HG03064 (cell line): ENCODE measurements around the gene USB1.
A peak's percentile ranks its signal among the peaks of the same experiment; 100 is the strongest.

ENCODE experiments used
- ATAC-seq: cut with Tn5 transposase; IDR thresholded peaks from one replicate; pipeline ENCODE4 v1.9.1; 2021; ENCODE audit warnings: low read depth; ENCODE audit not compliant: unreplicated experiment

The USB1 gene

GRCh38 chr16:58000706-58001676 is at the start of gene USB1:
Gene USB1, plus strand, starts transcription at chr16:58001407. Its CDS starts 77 bp downstream, at chr16:58001484.
- peak; percentile 80 for ATAC-seq

GRCh38 chr16:57952909-57953308 is 48.3 kb upstream of the USB1 start:
- no peak for ATAC-seq

GRCh38 chr16:57953857-57954256 is 47.4 kb upstream of the USB1 start:
- no peak for ATAC-seq

GRCh38 chr16:57955572-57956188 is 45.5 kb upstream of the USB1 start:
- no peak for ATAC-seq

- ATAC-seq: no peak
These were observed 44.9 kb upstream of the USB1 start for GRCh38 chr16:57956270-57956808.

GRCh38 chr16:57956924-57957672 is 44.1 kb upstream of the USB1 start:
- ATAC-seq: no peak

GRCh38 chr16:57957673-57958392 is 43.4 kb upstream of the USB1 start:
- ATAC-seq: no peak

GRCh38 chr16:57958544-57958943 is 42.7 kb upstream of the USB1 start:
- ATAC-seq: no peak

- ATAC-seq: no peak
These were observed 42.1 kb upstream of the USB1 start for GRCh38 chr16:57959121-57959520.

GRCh38 chr16:57959804-57960203 is 41.4 kb upstream of the USB1 start:
- ATAC-seq: no peak

GRCh38 chr16:57960310-57960709 is 40.9 kb upstream of the USB1 start:
- ATAC-seq: no peak

GRCh38 chr16:57960826-57961472 is 40.3 kb upstream of the USB1 start:
- ATAC-seq: no peak

GRCh38 chr16:57961538-57961937 is 39.7 kb upstream of the USB1 start:
- no peak for ATAC-seq

GRCh38 chr16:57962046-57962445 is 39.2 kb upstream of the USB1 start:
- ATAC-seq: no peak

GRCh38 chr16:57962756-57963155 is 38.5 kb upstream of the USB1 start:
- ATAC-seq: no peak

- no peak for ATAC-seq
These were observed 37.0 kb upstream of the USB1 start for GRCh38 chr16:57964157-57964700.

- no peak for ATAC-seq
These were observed 34.9 kb upstream of the USB1 start for GRCh38 chr16:57966204-57966771.

GRCh38 chr16:57966986-57967385 is 34.2 kb upstream of the USB1 start:
- no peak for ATAC-seq

GRCh38 chr16:57967916-57968315 is 33.3 kb upstream of the USB1 start:
- ATAC-seq: no peak
